HepG2 (cell line): ENCODE measurements around the gene EPB41L1.

Experiments used
- FOXK2 ChIP-seq: fragments of 450-650 bp; IDR thresholded peaks from 2 replicates; pipeline ENCODE4 v1.6.1; 2016
- KLF13 ChIP-seq: sonication (generic); formaldehyde crosslinking; IDR thresholded peaks from 2 replicates; pipeline ENCODE4 v1.4.0; 2020; ENCODE audit warnings: mild to moderate bottlenecking, missing genetic modification reagents
- PAWR ChIP-seq: sonication (generic); formaldehyde crosslinking; IDR thresholded peaks from 2 replicates; pipeline ENCODE4 v1.4.0; 2020; ENCODE audit warnings: missing genetic modification reagents, mild to moderate bottlenecking, borderline replicate concordance
- ZFP82 ChIP-seq: sonication (generic); formaldehyde crosslinking; IDR thresholded peaks from 2 replicates; pipeline ENCODE4 v1.5.1; 2020; ENCODE audit warnings: mild to moderate bottlenecking, missing genetic modification reagents, borderline replicate concordance
- ZFP90 ChIP-seq: sonication (generic); formaldehyde crosslinking; IDR thresholded peaks from 2 replicates; pipeline ENCODE4 v1.8.0; 2022; ENCODE audit warnings: missing genetic modification reagents, mild to moderate bottlenecking, inconsistent platforms, borderline replicate concordance
- TF ChIP-seq, protein P1 (sequence below): sonication (generic); formaldehyde crosslinking; IDR thresholded peaks from 2 replicates; pipeline ENCODE4 v1.4.0; 2020; ENCODE audit warnings: missing genetic modification reagents
- TF ChIP-seq, protein P2 (sequence below): sonication (generic); formaldehyde crosslinking; IDR thresholded peaks from 2 replicates; pipeline ENCODE4 v1.5.0; 2020; ENCODE audit warnings: mild to moderate bottlenecking, missing genetic modification reagents, moderate library complexity
- TF ChIP-seq, protein P3 (sequence below): IDR thresholded peaks from 2 replicates; pipeline ENCODE4 v1.6.1; 2016; ENCODE audit warnings: control low read depth
- TF ChIP-seq, protein P4 (sequence below), 2 experiments: sonication (generic) in 1 of 2; formaldehyde crosslinking in 1 of 2; IDR thresholded peaks; 2 replicates each; pipeline versions ENCODE4 v1.4.0 to v1.6.1; 2018 to 2020; ENCODE audit warnings: missing genetic modification reagents in 2 of 2, borderline replicate concordance in 1 of 2, low read depth in 1 of 2, mild to moderate bottlenecking in 1 of 2, missing biosample characterization in 1 of 2

DNA sequence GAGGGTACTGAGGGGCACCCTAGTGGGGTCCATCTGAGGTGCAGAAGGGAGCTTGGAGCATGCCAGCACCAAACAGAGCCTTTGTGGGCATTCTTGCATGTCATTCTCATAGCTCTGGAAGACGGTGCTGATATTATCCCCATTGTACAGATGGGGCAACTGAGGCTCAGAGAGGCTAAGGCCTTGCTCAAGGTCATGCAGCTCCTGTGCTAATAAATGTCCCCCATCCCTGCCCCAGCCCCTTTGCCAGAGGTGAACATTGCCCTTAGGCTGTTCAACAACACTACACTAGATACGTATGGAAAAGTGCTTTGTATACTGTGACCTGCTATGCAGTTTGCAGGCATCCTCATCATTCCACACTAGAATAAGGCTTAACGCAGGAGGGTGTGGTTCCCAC is 5.5 kb upstream of the EPB41L1 start:
- TF ChIP-seq, protein P1, sequence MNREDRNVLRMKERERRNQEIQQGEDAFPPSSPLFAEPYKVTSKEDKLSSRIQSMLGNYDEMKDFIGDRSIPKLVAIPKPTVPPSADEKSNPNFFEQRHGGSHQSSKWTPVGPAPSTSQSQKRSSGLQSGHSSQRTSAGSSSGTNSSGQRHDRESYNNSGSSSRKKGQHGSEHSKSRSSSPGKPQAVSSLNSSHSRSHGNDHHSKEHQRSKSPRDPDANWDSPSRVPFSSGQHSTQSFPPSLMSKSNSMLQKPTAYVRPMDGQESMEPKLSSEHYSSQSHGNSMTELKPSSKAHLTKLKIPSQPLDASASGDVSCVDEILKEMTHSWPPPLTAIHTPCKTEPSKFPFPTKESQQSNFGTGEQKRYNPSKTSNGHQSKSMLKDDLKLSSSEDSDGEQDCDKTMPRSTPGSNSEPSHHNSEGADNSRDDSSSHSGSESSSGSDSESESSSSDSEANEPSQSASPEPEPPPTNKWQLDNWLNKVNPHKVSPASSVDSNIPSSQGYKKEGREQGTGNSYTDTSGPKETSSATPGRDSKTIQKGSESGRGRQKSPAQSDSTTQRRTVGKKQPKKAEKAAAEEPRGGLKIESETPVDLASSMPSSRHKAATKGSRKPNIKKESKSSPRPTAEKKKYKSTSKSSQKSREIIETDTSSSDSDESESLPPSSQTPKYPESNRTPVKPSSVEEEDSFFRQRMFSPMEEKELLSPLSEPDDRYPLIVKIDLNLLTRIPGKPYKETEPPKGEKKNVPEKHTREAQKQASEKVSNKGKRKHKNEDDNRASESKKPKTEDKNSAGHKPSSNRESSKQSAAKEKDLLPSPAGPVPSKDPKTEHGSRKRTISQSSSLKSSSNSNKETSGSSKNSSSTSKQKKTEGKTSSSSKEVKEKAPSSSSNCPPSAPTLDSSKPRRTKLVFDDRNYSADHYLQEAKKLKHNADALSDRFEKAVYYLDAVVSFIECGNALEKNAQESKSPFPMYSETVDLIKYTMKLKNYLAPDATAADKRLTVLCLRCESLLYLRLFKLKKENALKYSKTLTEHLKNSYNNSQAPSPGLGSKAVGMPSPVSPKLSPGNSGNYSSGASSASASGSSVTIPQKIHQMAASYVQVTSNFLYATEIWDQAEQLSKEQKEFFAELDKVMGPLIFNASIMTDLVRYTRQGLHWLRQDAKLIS (CRISPR knock-in tag): no peak
- TF ChIP-seq FOXK2: no peak
- TF ChIP-seq KLF13 (CRISPR knock-in tag): no peak
- no peak for TF ChIP-seq ZFP82 (CRISPR knock-in tag)
- TF ChIP-seq, protein P2, sequence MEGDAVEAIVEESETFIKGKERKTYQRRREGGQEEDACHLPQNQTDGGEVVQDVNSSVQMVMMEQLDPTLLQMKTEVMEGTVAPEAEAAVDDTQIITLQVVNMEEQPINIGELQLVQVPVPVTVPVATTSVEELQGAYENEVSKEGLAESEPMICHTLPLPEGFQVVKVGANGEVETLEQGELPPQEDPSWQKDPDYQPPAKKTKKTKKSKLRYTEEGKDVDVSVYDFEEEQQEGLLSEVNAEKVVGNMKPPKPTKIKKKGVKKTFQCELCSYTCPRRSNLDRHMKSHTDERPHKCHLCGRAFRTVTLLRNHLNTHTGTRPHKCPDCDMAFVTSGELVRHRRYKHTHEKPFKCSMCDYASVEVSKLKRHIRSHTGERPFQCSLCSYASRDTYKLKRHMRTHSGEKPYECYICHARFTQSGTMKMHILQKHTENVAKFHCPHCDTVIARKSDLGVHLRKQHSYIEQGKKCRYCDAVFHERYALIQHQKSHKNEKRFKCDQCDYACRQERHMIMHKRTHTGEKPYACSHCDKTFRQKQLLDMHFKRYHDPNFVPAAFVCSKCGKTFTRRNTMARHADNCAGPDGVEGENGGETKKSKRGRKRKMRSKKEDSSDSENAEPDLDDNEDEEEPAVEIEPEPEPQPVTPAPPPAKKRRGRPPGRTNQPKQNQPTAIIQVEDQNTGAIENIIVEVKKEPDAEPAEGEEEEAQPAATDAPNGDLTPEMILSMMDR (CRISPR knock-in tag): no peak
- no peak for TF ChIP-seq ZFP90 (CRISPR knock-in tag)
- TF ChIP-seq, protein P3, sequence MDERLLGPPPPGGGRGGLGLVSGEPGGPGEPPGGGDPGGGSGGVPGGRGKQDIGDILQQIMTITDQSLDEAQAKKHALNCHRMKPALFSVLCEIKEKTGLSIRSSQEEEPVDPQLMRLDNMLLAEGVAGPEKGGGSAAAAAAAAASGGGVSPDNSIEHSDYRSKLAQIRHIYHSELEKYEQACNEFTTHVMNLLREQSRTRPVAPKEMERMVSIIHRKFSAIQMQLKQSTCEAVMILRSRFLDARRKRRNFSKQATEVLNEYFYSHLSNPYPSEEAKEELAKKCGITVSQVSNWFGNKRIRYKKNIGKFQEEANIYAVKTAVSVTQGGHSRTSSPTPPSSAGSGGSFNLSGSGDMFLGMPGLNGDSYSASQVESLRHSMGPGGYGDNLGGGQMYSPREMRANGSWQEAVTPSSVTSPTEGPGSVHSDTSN (CRISPR knock-in tag): no peak
- TF ChIP-seq, protein P4, sequence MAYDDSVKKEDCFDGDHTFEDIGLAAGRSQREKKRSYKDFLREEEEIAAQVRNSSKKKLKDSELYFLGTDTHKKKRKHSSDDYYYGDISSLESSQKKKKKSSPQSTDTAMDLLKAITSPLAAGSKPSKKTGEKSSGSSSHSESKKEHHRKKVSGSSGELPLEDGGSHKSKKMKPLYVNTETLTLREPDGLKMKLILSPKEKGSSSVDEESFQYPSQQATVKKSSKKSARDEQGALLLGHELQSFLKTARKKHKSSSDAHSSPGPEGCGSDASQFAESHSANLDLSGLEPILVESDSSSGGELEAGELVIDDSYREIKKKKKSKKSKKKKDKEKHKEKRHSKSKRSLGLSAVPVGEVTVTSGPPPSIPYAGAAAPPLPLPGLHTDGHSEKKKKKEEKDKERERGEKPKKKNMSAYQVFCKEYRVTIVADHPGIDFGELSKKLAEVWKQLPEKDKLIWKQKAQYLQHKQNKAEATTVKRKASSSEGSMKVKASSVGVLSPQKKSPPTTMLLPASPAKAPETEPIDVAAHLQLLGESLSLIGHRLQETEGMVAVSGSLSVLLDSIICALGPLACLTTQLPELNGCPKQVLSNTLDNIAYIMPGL (CRISPR knock-in tag; IDR thresholded peaks at IDR 0.05; ENCODE audit: borderline replicate concordance in 1 of 2, low read depth in 1 of 2): no peak
- no peak for TF ChIP-seq PAWR
